H1 (cell line): ENCODE data around the gene DCP1A. TPM values are rescaled to one million over a fixed set of nuclear protein-coding genes. Genes with fewer than 3 reads are reported as not detected.

ENCODE experiments used
- BRCA1 ChIP-seq: IDR thresholded peaks from 2 replicates; pipeline ENCODE4 v1.6.1; 2012; ENCODE audit warnings: low read depth, low read length, improper control_type of control experiment
- CHD7 ChIP-seq: fragments of 300-600 bp; sonication (generic); IDR thresholded peaks from 2 replicates; pipeline ENCODE4 v1.7.1; 2012; ENCODE audit warnings: low read length, moderate library complexity, mild to moderate bottlenecking, inconsistent platforms; ENCODE audit not compliant: insufficient replicate concordance
- HDAC2 ChIP-seq, 2 experiments: fragments of 300-600 bp in 1 of 2; sonication (generic) in 1 of 2; IDR thresholded peaks; 2 replicates each; pipeline ENCODE4 v1.6.1; 2011 to 2012; ENCODE audit warnings: low read depth in 2 of 2, low read length in 2 of 2, mild to moderate bottlenecking in 2 of 2, moderate library complexity in 2 of 2, borderline replicate concordance in 1 of 2, inconsistent platforms in 1 of 2
- polyA plus RNA-seq, 7 experiments: library from polyadenylated mRNA; depleted of rRNA in 3 of 7; stranded (reverse) in 5 of 7; unstranded in 2 of 7; fragments of >200 nt in 5 of 7; fragments of 200-250 nt in 2 of 7; gene quantifications; 1 replicate in 5 of 7; 2 replicates in 1 of 7; 4 replicates in 1 of 7; pipeline versions ENCODE4 v1.2.1 to v1.2.3, GENCODE V29; 2011 to 2013; ENCODE audit warnings: missing spikeins in 2 of 7, mixed read lengths in 2 of 7
- total RNA-seq: library from RNA; stranded (reverse); fragmentation: NEBNext Ultra II Directional; extraction: Animal tissue kit (Norgen Biotek cat#: 25700); gene quantifications from 2 replicates; pipeline ENCODE4 v1.2.1, GENCODE V29; 2021

Gene DCP1A
- total and polyA plus RNA-seq, 2 of the 8 experiments (the other 6 are each of a cell fraction or from before 2014, with no cell fraction given) = 13.2 to 15.9 TPM

GRCh38 chr3:53238886-53239285 is 108.5 kb downstream of the DCP1A start (continued):
- TF ChIP-seq CHD7 (no peak), HDAC2 (IDR thresholded peaks at IDR 0.05; ENCODE audit: borderline replicate concordance in 1 of 2, low read depth in 2 of 2, low read length in 2 of 2) (no peak), BRCA1 (no peak)
- TF ChIP-seq, all 59 proteins: peak for 0
